Fibroblast of villous mesenchyme (primary cell): ENCODE results near the gene SQOR. TPM values are rescaled to one million over a fixed set of nuclear protein-coding genes. Genes with fewer than 3 reads are reported as not detected.

Experiments
- DNase-seq: peaks from one replicate; pipeline ENCODE4 v3.0.0-alpha.2; 2010; ENCODE audit warnings: low read depth
- H3K4me3 ChIP-seq: 2 replicates; pipeline ENCODE4 v1.5.1; 2011; ENCODE audit warnings: low read depth, mild to moderate bottlenecking, low read length
- total RNA-seq: library from RNA; depleted of rRNA; stranded (reverse); fragments of >200 nt; gene quantifications from 2 replicates; pipeline ENCODE4 v1.2.3, GENCODE V29; 2012
- TF ChIP-seq, protein P1 (sequence below): IDR thresholded peaks from 2 replicates; pipeline ENCODE4 v1.5.1; 2012; ENCODE audit warnings: low read depth, mild to moderate bottlenecking, low read length; ENCODE audit not compliant: insufficient read depth

Gene SQOR
- total RNA-seq, 1 donor = 81.6 TPM

DNA sequence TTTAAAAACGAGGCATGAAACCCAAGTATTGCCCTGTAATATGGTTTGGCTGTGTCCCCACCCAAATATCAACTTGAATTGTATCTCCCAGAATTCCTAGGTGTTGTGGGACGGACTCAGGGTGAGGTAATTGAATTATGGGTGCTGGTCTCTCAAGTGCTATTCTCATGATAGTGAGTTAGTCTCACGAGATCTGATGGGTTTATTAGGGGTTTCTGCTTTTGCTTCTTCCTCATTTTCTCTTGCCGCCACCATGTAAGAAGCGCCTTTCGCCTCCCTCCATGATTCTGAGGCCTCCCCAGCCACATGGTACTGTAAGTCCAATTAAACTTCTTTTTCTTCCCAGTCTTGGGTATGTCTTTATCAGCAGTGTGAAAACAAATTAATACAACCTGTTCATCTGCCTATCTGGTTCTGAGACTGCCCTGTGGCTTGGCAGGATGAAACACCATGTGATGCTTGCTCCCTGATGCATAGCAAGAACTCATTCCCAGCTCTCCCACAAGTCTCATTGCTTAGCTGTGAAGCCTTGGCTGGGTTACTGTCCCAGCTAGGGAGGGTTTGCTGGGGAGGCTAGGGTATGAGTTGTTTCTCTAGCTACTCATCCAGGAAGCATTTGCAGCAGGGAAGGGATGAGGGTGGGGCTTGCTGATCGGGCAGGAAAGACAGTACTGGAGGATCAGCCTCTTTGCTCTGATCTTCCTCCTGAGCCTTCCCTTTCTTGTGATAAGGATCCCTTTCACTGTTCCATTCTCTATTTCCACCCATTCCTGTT lies 3.7 kb upstream of the SQOR start:
- DNase-seq = peak; percentile 74
- H3K4me3 ChIP-seq = peak overlapping the region; percentile 36
- TF ChIP-seq, protein P1, sequence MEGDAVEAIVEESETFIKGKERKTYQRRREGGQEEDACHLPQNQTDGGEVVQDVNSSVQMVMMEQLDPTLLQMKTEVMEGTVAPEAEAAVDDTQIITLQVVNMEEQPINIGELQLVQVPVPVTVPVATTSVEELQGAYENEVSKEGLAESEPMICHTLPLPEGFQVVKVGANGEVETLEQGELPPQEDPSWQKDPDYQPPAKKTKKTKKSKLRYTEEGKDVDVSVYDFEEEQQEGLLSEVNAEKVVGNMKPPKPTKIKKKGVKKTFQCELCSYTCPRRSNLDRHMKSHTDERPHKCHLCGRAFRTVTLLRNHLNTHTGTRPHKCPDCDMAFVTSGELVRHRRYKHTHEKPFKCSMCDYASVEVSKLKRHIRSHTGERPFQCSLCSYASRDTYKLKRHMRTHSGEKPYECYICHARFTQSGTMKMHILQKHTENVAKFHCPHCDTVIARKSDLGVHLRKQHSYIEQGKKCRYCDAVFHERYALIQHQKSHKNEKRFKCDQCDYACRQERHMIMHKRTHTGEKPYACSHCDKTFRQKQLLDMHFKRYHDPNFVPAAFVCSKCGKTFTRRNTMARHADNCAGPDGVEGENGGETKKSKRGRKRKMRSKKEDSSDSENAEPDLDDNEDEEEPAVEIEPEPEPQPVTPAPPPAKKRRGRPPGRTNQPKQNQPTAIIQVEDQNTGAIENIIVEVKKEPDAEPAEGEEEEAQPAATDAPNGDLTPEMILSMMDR = no peak

DNA sequence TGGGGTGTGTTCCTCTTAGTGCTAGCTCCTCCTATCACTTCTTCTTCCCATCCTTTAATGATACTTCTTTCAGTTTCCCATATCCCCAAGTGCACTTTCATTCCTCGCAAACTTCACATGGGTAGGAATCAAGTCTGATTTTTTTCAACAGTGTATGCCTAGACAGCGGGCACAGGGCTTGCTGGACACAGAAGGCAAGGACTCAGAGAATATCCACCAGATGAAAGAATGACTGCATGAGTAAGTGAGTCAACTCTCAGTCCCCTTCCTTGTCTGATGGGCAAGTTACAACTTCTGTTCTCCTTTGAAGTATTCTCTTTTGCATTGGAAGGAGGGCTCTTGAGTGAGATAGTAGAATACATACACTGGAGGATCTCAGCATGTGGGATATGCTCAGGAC lies 3.1 kb upstream of the SQOR start:
- peak overlapping the region; percentile 36 for H3K4me3 ChIP-seq
- TF ChIP-seq, protein P1 = no peak
- DNase-seq = no peak

DNA sequence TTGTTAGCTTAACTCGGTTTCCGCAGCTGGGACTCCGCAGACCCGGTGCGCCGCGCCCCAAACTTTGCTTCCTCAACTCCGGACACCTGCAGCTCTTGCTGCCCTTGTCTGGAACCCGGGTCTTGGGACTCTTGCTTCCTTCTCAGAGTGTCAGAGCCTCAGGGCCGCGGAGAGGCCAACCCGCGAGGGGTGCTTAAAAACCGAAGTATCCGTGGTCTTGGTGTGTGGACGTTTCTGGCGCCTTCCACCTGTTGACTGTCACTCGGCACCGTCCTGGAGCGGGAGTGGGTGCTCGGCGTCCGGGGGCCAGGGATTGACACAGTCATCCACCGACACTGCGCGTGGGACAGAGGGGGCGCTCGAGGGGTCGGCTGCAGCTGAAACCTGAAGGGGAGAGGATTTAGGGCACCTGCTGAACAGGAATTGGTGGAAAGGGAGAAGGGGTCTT lies 386 bp downstream of the SQOR start:
- peak overlapping the region; percentile 84 for H3K4me3 ChIP-seq
- TF ChIP-seq, protein P1 = peak; percentile 55
- DNase-seq = no peak

DNA sequence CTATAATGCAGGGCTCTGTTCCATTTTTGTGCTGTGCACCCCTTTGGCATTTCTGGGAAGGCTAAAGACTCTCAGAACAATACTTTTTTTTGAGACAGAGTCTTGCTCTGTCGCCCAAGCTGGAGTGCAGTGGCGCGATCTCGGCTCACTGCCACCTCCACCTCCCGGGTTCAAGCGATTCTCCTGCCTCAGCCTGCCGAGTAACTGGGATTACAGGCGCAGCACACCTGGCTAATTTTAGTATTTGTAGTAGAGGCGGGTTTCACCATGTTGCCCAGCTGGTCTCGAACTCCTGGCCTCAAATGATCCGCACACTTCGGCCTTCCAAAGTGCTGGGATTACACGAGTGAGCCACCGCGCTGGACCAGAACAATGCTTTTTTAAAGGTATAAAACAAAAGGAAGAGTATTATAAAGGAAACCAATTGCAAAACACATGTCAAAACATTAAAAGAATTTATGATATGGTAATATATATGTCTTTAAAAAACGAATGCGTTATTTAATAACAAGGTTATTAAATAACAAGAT lies 999 bp downstream of the SQOR start:
- TF ChIP-seq, protein P1 = no peak
- peak overlapping the region; percentile 84 for H3K4me3 ChIP-seq
- no peak for DNase-seq

DNA sequence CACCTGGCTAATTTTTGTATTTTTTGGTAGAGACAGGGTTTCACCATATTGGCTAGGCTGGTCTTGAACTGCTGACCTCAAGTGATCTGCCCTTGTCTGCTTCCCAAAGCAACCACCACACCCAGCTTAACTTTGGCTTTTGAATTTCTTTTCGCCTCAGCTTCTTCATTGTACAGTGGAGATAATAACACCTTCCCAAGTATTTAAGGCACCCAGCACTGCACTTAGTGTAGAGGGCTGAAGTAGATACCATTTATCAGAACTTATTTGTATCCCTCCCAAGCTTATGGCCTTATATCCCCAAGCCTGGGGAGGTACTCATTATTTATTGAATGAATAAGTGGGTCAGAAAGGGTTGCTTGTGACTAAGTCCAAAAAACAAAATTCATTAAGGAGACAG lies 2.3 kb downstream of the SQOR start:
- DNase-seq = no peak
- TF ChIP-seq, protein P1 = no peak
- H3K4me3 ChIP-seq = peak overlapping the region; percentile 0

DNA sequence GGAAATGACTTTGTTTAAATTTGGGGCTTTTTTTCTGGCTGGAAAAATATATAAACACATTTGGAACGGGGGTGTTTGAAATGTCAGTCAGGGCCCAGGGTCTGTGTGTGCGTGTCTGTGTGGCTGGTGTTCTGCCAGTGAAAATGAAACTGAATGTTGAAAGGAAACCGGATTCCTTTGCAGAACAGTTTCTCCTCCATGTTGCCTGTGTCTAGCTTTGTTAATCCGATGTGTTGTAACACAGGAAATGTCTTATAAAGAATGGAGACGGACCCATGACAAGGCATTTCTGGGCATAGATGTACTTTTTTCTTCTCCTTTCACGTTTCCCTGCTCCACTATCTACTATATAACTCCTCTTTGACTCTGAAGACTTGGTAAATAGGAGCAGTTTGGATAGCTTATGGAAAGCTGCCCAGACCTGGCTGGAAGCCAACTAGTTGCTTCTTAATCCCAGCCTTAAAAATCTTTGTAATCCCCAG lies 2.8 kb downstream of the SQOR start:
- DNase-seq = peak; percentile 98
- peak overlapping the region; percentile 19 for H3K4me3 ChIP-seq
- TF ChIP-seq, protein P1 = no peak
